K562 (cell line): ENCODE measurements around the gene MICOS13. TPM values are rescaled to one million over a fixed set of nuclear protein-coding genes. Genes with fewer than 3 reads are reported as not detected.

Experiments
- BMI1 ChIP-seq: fragments of 150-350 bp; IDR thresholded peaks from 2 replicates; pipeline ENCODE4 v1.6.1; 2014; ENCODE audit warnings: low read length
- CBFA2T2 ChIP-seq: fragments of 450-650 bp; conservative IDR thresholded peaks from 2 replicates; pipeline ENCODE4 v1.6.1; 2017; ENCODE audit warnings: mild to moderate bottlenecking
- CCNT2 ChIP-seq: IDR thresholded peaks from 2 replicates; pipeline ENCODE4 v1.6.1; 2011; ENCODE audit warnings: borderline replicate concordance, low read depth, mild to moderate bottlenecking, moderate library complexity, mixed read lengths, low read length; ENCODE audit not compliant: insufficient read length; ENCODE audit errors: extremely low read depth
- CHD2 ChIP-seq: IDR thresholded peaks from 2 replicates; pipeline ENCODE4 v1.6.1; 2011; ENCODE audit warnings: low read depth, low read length
- FIP1L1 ChIP-seq: fragments of 200-400 bp; formaldehyde crosslinking; IDR thresholded peaks from 2 replicates; pipeline ENCODE4 v1.6.1; 2018; ENCODE audit warnings: mild to moderate bottlenecking, low read depth, low read length; ENCODE audit not compliant: poor library complexity, severe bottlenecking
- FOXJ2 ChIP-seq: fragments of 200-800 bp; sonication (Bioruptor generic); IDR thresholded peaks from 2 replicates; pipeline ENCODE4 v1.6.1; 2016; ENCODE audit warnings: missing genetic modification characterization, missing compliant biosample characterization
- FOXJ3 ChIP-seq: sonication (generic); formaldehyde crosslinking; IDR thresholded peaks from 2 replicates; pipeline ENCODE4 v1.4.0; 2020; ENCODE audit warnings: mild to moderate bottlenecking, missing genetic modification reagents
- GABPA ChIP-seq: fragments of 200-800 bp; sonication (Bioruptor generic); conservative IDR thresholded peaks from 2 replicates; pipeline ENCODE4 v1.6.1; 2016; ENCODE audit warnings: low read depth, missing genetic modification characterization, missing compliant biosample characterization
- HDAC8 ChIP-seq: fragments of 450-650 bp; IDR thresholded peaks from 2 replicates; pipeline ENCODE4 v1.6.1; 2016; ENCODE audit warnings: mild to moderate bottlenecking, missing genetic modification characterization, moderate library complexity, missing compliant biosample characterization
- LARP7 ChIP-seq: fragments of 450-650 bp; IDR thresholded peaks from 2 replicates; pipeline ENCODE4 v1.6.1; 2016
- PCBP2 ChIP-seq: fragments of 200-400 bp; formaldehyde crosslinking; IDR thresholded peaks from 2 replicates; pipeline ENCODE4 v1.6.1; 2018; ENCODE audit warnings: low read length, low read depth, mild to moderate bottlenecking, moderate library complexity; ENCODE audit not compliant: poor library complexity, severe bottlenecking
- POLR2G ChIP-seq: fragments of 200-400 bp; formaldehyde crosslinking; IDR thresholded peaks from 2 replicates; pipeline ENCODE4 v1.6.1; 2017; ENCODE audit warnings: low read depth, mild to moderate bottlenecking, antibody characterized with exemption, low read length, moderate library complexity
- RBFOX2 ChIP-seq: fragments of 200-400 bp; formaldehyde crosslinking; IDR thresholded peaks from 2 replicates; pipeline ENCODE4 v1.6.1; 2017; ENCODE audit warnings: low read depth, mild to moderate bottlenecking, low read length, moderate library complexity
- SMAD3 ChIP-seq: fragments of 450-650 bp; formaldehyde crosslinking; conservative IDR thresholded peaks from 2 replicates; pipeline ENCODE4 v1.4.0; 2020; ENCODE audit warnings: mild to moderate bottlenecking
- TCF7 ChIP-seq: sonication (generic); IDR thresholded peaks from 2 replicates; pipeline ENCODE4 v1.6.1; 2016; ENCODE audit warnings: antibody characterized with exemption, borderline replicate concordance
- ZNF444 ChIP-seq: fragments of 250-450 bp; sonication (Bioruptor Pico); IDR thresholded peaks from 2 replicates; pipeline ENCODE4 v1.4.0; 2020; ENCODE audit warnings: mild to moderate bottlenecking, moderate library complexity
- polyA plus RNA-seq, 8 experiments: library from polyadenylated mRNA; depleted of rRNA in 4 of 8; stranded (reverse) in 5 of 8; unstranded in 3 of 8; fragments of >200 nt; fragmentation: Nextera tagmentation in 2 of 8; fragmentation: Illumina TruSeq in 1 of 8; extraction: Ambion mirVana in 2 of 8; extraction: Trizol in 1 of 8; gene quantifications; 2 replicates each; pipeline versions ENCODE4 v1.2.1 to v1.2.3, GENCODE V29; 2011 to 2014; ENCODE audit warnings: inconsistent platforms in 1 of 8, missing spikeins in 1 of 8
- total RNA-seq, 7 experiments: library from RNA; depleted of rRNA in 6 of 7; stranded (reverse); fragments of >200 nt in 6 of 7; fragmentation: Illumina TruSeq in 2 of 7; extraction: Trizol in 2 of 7; gene quantifications; 2 replicates each; pipeline versions ENCODE4 v1.2.1 to v1.2.3, GENCODE V29; 2011 to 2021; ENCODE audit warnings: low replicate concordance in 1 of 7
- TF ChIP-seq, protein P1 (sequence below): fragments of 450-650 bp; IDR thresholded peaks from 2 replicates; pipeline ENCODE4 v1.6.1; 2014; ENCODE audit warnings: low read depth, mild to moderate bottlenecking, moderate library complexity, borderline replicate concordance
- TF ChIP-seq, protein P2 (sequence below): IDR thresholded peaks from 3 replicates; pipeline ENCODE4 v1.6.1; 2011; ENCODE audit warnings: borderline replicate concordance, mild to moderate bottlenecking; ENCODE audit not compliant: insufficient read length, insufficient read depth
- TF ChIP-seq, protein P3 (sequence below), 2 experiments: IDR thresholded peaks; 2 replicates each; pipeline ENCODE4 v1.6.1; 2012; ENCODE audit warnings: improper control_type of control experiment in 2 of 2, low read depth in 2 of 2, low read length in 2 of 2, borderline replicate concordance in 1 of 2
- TF ChIP-seq, protein P4 (sequence below): sonication (generic); formaldehyde crosslinking; IDR thresholded peaks from 2 replicates; pipeline ENCODE4 v1.8.0; 2022; ENCODE audit warnings: missing genetic modification reagents, mild to moderate bottlenecking, moderate library complexity, borderline replicate concordance

MICOS13 gene
- total and polyA plus RNA-seq, 9 of the 15 experiments (the other 6 are each of a cell fraction or from before 2014, with no cell fraction given) = 15.5 to 220 (median 49.4) TPM

DNA sequence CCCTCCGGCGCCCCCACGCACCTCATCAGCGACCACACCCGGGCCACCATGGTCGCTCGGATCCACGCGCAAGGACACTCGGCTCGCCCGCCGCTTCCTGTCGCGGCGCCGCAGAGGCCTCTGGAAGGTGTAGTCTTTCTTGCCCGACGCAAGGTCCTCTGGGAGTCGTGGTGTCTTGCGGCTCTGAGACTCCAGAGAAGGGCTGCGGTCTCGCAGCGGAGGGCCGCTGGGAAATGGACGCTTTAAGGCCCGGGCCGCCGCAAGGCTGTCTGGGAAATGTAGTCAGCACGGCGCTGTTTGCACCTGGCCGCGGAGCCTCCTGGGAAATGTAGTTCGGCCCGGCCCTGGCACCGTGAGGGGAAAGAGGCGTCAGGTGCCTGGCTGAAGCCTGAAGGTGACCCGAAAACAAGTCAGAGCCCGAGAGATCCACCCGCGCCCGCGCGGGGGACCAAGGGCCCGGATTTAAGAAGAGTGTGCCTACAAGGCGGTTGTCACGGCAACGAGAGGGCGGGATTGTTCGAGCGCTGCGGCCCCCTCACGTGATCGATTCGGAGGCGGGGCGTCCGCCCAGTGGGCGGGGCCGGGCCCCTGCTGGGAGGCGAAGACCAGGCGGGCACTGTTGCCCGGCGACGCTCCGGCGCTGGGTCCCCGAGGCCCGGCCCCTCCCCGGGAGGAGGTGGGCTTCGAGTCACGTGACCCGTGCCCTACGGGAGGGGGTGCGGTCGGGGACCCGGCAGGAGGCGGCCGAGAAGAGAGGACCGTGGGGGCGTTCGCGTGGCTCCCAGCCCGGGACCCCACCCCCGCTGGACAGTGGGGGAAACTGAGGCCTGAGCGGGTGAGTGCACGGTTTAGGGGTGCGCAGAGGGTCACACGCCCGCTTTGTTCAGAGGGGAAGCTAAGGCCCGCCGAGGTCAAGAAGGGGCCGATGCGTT lies at the start of gene MICOS13, which contains the start of gene HSD11B1L (continued):
- TF ChIP-seq, protein P1, sequence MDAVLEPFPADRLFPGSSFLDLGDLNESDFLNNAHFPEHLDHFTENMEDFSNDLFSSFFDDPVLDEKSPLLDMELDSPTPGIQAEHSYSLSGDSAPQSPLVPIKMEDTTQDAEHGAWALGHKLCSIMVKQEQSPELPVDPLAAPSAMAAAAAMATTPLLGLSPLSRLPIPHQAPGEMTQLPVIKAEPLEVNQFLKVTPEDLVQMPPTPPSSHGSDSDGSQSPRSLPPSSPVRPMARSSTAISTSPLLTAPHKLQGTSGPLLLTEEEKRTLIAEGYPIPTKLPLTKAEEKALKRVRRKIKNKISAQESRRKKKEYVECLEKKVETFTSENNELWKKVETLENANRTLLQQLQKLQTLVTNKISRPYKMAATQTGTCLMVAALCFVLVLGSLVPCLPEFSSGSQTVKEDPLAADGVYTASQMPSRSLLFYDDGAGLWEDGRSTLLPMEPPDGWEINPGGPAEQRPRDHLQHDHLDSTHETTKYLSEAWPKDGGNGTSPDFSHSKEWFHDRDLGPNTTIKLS = peak; percentile 97
- no peak for TF ChIP-seq SMAD3 (CRISPR knock-in tag)
- TF ChIP-seq FOXJ3 (CRISPR knock-in tag) = no peak
- peak; percentile 29; the same call in 1 of the 2 replicates for TF ChIP-seq TCF7
- TF ChIP-seq, protein P2, sequence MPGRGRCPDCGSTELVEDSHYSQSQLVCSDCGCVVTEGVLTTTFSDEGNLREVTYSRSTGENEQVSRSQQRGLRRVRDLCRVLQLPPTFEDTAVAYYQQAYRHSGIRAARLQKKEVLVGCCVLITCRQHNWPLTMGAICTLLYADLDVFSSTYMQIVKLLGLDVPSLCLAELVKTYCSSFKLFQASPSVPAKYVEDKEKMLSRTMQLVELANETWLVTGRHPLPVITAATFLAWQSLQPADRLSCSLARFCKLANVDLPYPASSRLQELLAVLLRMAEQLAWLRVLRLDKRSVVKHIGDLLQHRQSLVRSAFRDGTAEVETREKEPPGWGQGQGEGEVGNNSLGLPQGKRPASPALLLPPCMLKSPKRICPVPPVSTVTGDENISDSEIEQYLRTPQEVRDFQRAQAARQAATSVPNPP = no peak
- peak; percentile 95 for TF ChIP-seq GABPA (tag)
- peak; percentile 46 for TF ChIP-seq FIP1L1
- TF ChIP-seq BMI1 = peak; percentile 95
- no peak for TF ChIP-seq LARP7
- TF ChIP-seq CBFA2T2 = peak; percentile 86
- TF ChIP-seq, protein P3, sequence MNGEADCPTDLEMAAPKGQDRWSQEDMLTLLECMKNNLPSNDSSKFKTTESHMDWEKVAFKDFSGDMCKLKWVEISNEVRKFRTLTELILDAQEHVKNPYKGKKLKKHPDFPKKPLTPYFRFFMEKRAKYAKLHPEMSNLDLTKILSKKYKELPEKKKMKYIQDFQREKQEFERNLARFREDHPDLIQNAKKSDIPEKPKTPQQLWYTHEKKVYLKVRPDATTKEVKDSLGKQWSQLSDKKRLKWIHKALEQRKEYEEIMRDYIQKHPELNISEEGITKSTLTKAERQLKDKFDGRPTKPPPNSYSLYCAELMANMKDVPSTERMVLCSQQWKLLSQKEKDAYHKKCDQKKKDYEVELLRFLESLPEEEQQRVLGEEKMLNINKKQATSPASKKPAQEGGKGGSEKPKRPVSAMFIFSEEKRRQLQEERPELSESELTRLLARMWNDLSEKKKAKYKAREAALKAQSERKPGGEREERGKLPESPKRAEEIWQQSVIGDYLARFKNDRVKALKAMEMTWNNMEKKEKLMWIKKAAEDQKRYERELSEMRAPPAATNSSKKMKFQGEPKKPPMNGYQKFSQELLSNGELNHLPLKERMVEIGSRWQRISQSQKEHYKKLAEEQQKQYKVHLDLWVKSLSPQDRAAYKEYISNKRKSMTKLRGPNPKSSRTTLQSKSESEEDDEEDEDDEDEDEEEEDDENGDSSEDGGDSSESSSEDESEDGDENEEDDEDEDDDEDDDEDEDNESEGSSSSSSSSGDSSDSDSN (IDR thresholded peaks at IDR 0.05; ENCODE audit: borderline replicate concordance in 1 of 2, low read depth in 2 of 2, low read length in 2 of 2) = 0 out of 4 replicates have a peak, but pooled peaks of 1 of the 2 experiments have one; percentile 33
- TF ChIP-seq, protein P4, sequence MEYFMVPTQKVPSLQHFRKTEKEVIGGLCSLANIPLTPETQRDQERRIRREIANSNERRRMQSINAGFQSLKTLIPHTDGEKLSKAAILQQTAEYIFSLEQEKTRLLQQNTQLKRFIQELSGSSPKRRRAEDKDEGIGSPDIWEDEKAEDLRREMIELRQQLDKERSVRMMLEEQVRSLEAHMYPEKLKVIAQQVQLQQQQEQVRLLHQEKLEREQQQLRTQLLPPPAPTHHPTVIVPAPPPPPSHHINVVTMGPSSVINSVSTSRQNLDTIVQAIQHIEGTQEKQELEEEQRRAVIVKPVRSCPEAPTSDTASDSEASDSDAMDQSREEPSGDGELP (CRISPR knock-in tag) = peak; percentile 92
- no peak for TF ChIP-seq ZNF444 (CRISPR knock-in tag)
- TF ChIP-seq HDAC8 (tag) = peak; percentile 51; the same call in 1 of the 2 replicates
- peak; percentile 99 for TF ChIP-seq POLR2G
- peak; percentile 56 for TF ChIP-seq CCNT2
- no peak for TF ChIP-seq PCBP2
- TF ChIP-seq FOXJ2 (tag) = peak; percentile 89
- TF ChIP-seq CHD2 = peak; percentile 59; the same call in 1 of the 2 replicates
- TF ChIP-seq RBFOX2 = peak; percentile 96
